HTR-8/SVneo (cell line): ENCODE measurements around the gene AFAP1.

ENCODE experiments used
- DNase-seq: peaks from one replicate; pipeline ENCODE4 v3.0.0; 2011; ENCODE audit warnings: low spot score, mixed read lengths; ENCODE audit not compliant: insufficient read length
- FAIRE-seq: peaks from 2 replicates; lab custom pipeline; 2011; peaks lifted over from hg19 to GRCh38; lab: Jason Lieb, UNC

AFAP1 gene

DNA sequence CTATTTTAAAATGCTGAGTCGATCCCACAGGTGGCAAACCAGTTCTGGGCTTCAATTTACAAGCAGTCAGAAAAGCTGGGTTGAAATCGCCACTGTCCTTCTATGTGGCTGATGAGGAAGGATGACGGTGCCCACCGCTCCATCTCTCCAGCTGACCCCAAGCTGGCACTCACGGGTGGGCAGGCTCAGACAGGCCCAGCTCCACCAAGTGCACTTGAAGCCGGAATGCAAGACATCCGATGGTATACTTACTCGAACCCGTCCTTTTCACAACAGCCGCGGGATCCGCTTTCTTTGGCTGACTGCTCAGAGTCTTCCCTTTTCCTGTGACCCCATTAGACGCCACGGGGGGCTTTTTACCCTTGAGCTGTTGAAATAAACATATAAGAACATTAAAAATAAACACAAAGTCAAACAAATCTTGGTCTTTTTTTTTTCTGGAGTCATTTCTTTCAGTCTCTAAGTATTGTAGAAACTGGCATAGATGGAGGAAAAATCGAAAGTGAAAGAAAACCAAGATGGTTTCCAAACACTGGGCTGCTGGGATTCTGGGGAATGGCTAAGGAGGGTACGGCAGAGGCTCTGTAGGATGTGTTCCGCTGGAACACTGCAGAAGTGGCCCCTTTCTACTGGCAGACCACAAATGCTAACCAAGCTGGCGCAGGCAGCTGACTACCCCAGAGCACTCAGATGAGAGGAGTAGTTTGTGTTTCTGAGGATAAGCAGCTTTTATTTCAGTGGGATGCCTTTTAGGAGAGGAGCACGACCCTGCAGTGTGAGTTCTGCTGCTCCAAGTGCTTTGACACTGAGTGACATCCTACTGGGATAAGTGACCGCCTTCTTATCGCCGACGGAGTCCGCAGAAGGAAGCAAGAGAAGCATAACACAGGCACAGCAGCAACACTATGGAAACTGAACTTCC lies 160.9 kb downstream of the AFAP1 start:
- DNase-seq = no peak
- FAIRE-seq = no peak

GRCh38 chr4:7777871-7778509 lies 161.7 kb downstream of the AFAP1 start:
- DNase-seq = no peak
- FAIRE-seq = no peak

GRCh38 chr4:7777017-7777710 lies 162.5 kb downstream of the AFAP1 start:
- FAIRE-seq = no peak

DNA sequence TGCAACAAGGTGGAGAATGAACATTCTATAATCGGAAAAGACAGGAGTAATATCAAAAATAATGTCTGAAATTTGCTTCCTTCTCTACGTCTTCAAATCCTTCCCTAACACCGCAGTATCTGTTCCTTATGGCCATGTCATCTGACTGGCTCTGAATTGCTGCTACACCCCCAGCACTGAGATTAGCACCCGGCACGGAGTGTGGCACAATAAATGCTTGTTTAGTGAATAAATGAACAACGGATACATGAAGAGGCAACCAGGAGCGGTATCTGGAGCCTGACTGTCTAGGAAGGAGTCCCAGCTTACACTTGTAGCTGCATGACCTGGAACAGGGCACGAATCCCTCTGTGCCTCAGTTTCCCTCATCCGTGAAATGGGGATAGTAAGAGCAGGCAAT lies 164.3 kb downstream of the AFAP1 start:
- FAIRE-seq (no peak), DNase-seq (no peak)

More at GRCh38 chr4:7777017-7777710, 162.5 kb downstream of the AFAP1 start:
- no peak for DNase-seq

DNA sequence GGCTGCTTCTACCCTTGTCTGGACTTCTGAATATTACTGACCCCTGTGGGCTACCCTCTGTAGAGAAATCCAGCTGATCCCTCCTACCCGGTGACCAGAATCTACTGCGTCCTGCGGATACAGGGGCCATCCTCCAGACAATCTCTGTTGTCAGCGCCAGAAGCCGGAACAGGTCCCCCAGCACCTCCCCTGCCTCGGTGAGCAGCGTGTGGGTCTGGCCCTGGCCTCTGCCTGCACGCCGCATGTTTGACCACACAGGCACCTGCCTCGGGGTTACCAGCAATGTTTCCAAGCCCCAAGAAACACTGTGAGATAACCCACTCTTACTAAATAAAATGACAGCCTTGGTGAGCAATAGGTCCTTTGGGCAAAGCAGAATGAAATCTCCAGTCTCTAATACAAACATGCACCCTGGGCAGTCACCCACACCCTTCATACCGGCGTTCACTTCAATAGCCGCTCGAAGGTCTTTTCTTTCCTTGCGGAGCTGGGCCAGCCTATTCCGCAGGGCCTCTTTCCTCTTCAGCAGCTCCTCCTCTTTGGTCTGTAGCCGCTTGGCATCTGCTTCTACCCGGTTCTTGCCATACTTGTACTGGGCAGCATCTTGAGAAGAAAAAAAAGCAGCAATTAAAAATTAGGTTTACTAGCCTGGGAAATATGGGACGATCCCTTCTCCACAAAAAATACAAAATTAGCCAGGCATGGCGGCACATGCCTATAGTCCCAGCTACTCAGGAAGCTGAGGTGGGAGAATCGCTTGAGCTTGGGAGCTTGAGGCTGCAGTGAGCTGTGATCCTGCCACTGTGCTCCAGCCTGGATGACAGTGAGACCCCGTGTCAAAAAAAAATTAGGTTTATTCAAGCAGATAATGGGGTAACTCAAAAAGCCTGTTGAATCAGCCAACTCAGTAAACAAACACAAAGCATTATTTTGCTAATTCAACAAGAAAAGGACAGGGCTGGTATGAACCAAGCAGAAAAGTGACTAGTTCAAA lies 165.1 kb downstream of the AFAP1 start:
- FAIRE-seq = no peak

GRCh38 chr4:7773401-7774180 lies 166.1 kb downstream of the AFAP1 start:
- no peak for DNase-seq
- no peak for FAIRE-seq

More for the DNA sequence above, 165.1 kb downstream of the AFAP1 start:
- DNase-seq = no peak

DNA sequence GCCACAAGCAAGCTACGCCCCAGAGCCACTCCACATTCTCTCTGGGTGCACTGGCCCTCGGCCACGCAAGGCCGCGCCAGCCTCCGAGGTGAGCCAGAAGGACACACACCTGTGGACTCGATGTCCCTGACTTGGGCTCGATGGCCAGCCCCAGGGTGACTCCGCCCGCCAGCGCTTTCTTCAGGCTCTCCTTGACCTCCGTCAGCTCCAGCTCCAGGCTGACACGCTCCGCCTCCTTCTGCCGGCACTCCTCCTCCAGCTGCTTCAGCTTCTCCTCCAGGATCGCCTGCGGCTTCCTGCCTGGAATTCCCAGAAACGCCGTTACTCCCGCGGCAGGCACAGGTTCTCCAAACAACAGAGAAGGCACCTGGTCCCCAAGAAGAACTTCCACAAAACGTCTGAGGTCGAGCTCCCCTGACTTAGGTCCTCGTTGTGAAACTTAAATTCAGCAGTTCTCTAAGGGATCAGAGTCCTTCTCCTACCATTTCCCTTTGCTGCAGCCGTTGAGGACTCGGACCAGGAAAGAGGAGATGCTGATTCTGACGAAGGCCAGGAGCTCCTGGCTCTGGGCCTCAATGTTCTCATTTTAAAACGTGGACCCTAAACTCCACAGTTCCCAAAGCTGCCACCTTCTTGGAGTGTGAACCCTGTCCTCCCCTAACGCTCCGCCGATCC lies 166.8 kb downstream of the AFAP1 start:
- no peak for DNase-seq
- FAIRE-seq = no peak

DNA sequence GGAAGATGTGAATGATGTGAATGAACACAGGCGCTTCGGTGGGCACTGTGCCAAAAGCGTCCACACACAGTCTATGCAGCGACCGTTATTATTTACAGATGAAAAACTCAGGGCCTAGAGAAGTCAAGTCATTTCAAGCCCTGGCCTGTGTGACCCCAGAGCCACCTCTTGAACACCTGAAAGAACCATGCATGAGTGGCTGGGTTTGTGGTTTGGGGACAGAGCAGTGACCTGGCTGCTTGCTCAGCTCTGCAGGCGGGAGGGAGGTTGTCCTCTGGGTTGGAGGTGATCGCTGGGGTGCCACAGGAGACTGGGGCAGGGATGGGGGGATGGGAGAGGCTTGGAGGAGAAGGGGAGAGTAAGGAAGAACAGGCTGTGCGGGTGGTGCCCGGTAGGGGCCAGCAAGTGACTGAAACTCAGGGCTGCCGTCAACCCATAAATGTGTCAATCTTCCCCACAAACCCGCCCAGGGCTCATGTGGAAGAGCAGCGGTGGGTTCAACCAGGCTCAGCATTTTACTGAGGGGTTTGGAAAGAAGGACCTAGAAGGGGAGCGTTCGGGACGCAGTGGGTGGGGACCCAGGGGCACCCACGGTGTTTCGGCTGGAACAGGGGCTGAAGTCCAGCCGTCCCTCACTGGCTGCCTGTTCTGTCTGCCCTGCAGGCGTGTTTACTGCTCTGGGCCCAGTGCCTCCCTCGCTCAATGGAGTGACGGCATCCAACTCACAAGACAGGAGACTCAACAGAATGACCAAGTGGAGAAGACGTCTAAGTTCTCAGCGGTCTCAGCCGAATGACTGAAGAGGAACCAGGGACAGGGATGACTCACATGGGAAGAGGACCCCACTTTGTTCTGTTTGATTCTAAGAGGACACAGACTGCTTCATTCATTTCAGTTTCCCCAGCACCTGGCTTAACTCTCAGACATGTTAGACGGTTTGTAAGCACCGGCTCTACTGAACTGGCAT lies 167.8 kb downstream of the AFAP1 start:
- DNase-seq = no peak
- no peak for FAIRE-seq

DNA sequence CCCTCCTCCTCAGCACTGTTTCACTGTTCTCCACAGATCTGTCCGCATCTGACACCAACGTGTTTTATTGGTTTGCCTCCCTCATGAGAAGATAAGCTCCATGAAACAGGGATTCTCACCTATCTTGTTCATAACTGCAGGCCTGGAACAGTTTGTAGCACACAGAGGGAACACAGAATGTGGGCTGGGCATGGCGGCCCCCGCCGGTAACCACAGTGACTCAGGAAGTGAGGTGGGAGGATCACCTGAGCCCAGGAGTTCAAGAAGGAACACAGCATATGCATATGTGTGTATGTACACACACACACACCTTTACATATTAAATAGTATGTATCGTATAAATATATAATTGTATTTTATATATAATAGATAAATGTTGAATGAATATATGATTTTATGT lies 168.6 kb downstream of the AFAP1 start:
- DNase-seq (no peak), FAIRE-seq (peak; percentile 70)

GRCh38 chr4:7770224-7771050 lies 169.2 kb downstream of the AFAP1 start:
- no peak for FAIRE-seq
- peak; percentile 27 for DNase-seq

DNA sequence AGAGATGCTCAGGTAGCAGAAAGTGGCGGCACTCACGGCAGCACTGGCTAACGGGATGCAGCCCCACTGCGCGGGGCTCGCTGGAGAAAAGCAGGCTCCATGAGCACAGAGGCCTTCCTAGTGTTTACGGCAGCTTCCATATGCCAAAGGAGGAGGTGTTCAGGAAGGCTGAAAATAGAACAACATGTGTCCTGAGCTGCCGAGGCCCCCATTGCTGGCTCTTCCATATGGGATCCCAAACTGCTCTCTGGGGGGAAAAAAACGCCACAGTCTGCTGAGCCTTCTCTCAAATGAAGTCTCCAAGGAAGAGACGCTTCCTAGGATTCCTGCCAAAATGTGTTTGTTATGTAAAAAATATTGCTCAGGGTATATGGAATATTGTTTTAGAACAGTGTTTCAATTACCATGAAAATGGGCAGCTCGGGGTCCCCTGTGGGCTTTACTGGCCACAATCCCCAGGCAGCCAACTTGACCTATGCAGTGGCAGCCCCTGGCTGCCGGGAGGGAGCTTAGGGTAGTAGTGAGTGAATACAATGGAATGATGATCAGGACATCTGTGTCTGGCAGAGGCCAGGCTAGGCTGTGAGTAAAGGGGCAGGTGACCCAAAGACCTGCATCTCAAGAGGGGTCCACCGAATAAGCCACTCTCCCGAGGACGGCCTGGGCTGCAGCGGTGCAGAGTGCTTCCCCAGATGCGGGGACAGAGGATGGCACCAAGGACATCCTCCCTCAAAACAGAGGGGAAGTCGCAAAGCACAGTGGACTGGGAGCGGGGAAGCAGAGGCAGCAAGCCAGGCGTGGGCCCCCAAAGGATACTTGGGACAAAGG lies 170.1 kb downstream of the AFAP1 start:
- DNase-seq = no peak

DNA sequence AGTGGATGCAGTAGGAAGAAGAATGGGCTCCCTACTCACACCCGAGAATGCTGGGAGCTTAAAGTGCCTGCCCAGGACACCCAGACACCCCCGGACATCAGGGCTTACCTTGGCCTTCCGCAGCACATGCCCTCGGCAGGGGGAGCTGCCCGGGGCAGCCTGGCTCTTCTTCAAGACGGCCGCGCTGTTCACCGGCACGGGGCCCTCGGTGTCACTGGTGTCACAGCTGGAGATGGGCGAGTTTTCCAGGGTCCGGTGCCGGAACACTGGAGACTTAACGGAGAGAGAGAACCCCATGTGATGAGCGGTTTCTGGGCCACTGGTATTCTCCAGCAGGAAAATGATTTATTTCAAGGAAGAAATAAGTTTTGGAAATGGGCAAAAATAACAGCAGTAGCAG lies 170.9 kb downstream of the AFAP1 start:
- no peak for FAIRE-seq

More for the DNA sequence above, 170.1 kb downstream of the AFAP1 start:
- no peak for FAIRE-seq

GRCh38 chr4:7767966-7768365 lies 171.7 kb downstream of the AFAP1 start:
- DNase-seq (no peak), FAIRE-seq (no peak)

More for the DNA sequence above, 170.9 kb downstream of the AFAP1 start:
- DNase-seq = no peak

GRCh38 chr4:7767526-7767925 lies 172.1 kb downstream of the AFAP1 start:
- FAIRE-seq (no peak), DNase-seq (no peak)

DNA sequence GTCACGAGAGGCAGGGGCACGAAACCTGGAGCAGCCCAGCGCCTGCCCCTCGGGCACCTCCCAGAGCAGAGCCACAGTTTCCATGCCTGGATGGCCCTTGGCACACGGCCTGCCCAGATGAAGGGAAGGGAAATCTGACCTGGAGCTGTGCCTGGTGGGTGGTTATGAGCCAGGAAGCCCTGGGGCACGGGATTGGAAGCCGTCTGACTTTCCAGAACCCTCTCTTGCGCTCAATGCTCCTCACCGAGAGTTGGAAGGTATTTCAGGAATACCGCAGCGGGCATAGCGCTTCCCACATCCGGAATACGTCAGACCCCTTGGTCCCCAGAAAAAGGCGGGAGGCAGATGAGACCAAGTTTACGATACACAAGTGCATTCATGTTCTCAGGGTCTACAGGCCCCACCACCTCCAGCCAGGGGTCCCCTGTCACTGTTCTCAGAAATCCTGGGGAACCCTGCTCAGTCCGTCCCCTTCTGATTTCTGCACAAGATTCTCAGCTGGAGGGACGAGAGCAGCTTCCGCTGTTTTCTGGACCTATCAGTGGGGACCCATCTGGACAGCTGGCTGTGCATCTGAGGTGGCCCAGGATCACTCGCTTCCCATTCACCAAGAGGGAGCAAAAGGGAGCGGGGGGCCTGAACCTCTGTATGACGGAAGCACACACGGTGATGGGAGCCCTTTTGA lies 172.9 kb downstream of the AFAP1 start:
- no peak for DNase-seq
- FAIRE-seq = no peak
